Naive B cell (primary cell): ENCODE measurements around the gene SIAH3. TPM values are rescaled to one million over a fixed set of nuclear protein-coding genes. Genes with fewer than 3 reads are reported as not detected.
A peak's percentile ranks its signal among the peaks of the same experiment; 100 is the strongest.

Source experiments
- ATAC-seq, 2 donors: fragments of 150-1000 bp; cut with Tn5 transposase; 2 replicates each; pipeline ENCODE4 v1.10.0; 2021; ENCODE audit warnings: low read depth in 2 of 2, mild to moderate bottlenecking in 2 of 2, moderate library complexity in 2 of 2
- DNase-seq: peaks from one replicate; pipeline ENCODE4 v3.0.0; 2022
- H3K27ac Mint-ChIP-seq, 6 donors: one replicate each; pipeline ENCODE4 v1.8.0; 2020 to 2022; ENCODE audit warnings: mild to moderate bottlenecking in 6 of 6, mixed read lengths in 6 of 6, moderate library complexity in 5 of 6, inconsistent platforms in 2 of 6
- H3K27me3 Mint-ChIP-seq, 3 donors: one replicate each; pipeline ENCODE4 v1.8.0; 2021 to 2022; ENCODE audit warnings: mixed read lengths in 3 of 3, mild to moderate bottlenecking in 1 of 3
- H3K36me3 Mint-ChIP-seq, 2 donors: one replicate each; pipeline ENCODE4 v1.8.0; 2020 to 2022; ENCODE audit warnings: mixed read lengths in 2 of 2, inconsistent platforms in 1 of 2, mild to moderate bottlenecking in 1 of 2
- H3K4me1 Mint-ChIP-seq, 3 donors: one replicate each; pipeline ENCODE4 v1.8.0; 2020 to 2022; ENCODE audit warnings: mixed read lengths in 3 of 3, inconsistent platforms in 1 of 3, mild to moderate bottlenecking in 1 of 3, moderate library complexity in 1 of 3
- H3K4me3 Mint-ChIP-seq, 8 donors: one replicate each; pipeline ENCODE4 v1.8.0; 2020 to 2022; ENCODE audit warnings: mild to moderate bottlenecking in 8 of 8, mixed read lengths in 8 of 8, moderate library complexity in 8 of 8, inconsistent platforms in 2 of 8
- H3K9me3 Mint-ChIP-seq, 7 donors: one replicate each; pipeline ENCODE4 v1.8.0; 2020 to 2022; ENCODE audit warnings: mixed read lengths in 7 of 7, mild to moderate bottlenecking in 5 of 7, inconsistent platforms in 2 of 7, moderate library complexity in 1 of 7
- polyA plus RNA-seq, 6 donors: library from polyadenylated mRNA; unstranded; fragments of 300-500 nt; fragmentation: Illumina TruSeq; gene quantifications; one replicate each; pipeline ENCODE4 v1.2.3, GENCODE V29; 2021; ENCODE audit warnings: low read depth in 6 of 6

SIAH3 gene
- polyA plus RNA-seq, 6 donors from 2014 or later = not detected

- peaks cover 0 to 2% of the 10 kb centered on the region in 2 donors for H3K36me3 Mint-ChIP-seq
- peaks cover under 1 to 6% (median 2%) of the 10 kb centered on the region in 7 donors for H3K9me3 Mint-ChIP-seq
- H3K27me3 Mint-ChIP-seq = peaks cover 3 to 8% (median 5%) of the 10 kb centered on the region in 3 donors
- no peak for DNase-seq
- ATAC-seq = no peak
- no peaks in the 10 kb centered on the region for H3K4me1 Mint-ChIP-seq
- H3K4me3 Mint-ChIP-seq = no peak overlapping the region
- no peak overlapping the region for H3K27ac Mint-ChIP-seq
These were observed 99.0 kb downstream of the SIAH3 start for GRCh38 chr13:45752510-45752909.

GRCh38 chr13:45751885-45752284, 99.7 kb downstream of the SIAH3 start:
- H3K27ac Mint-ChIP-seq = no peak overlapping the region
- no peaks in the 10 kb centered on the region for H3K4me1 Mint-ChIP-seq
- H3K36me3 Mint-ChIP-seq = no peaks in the 10 kb centered on the region
- DNase-seq = no peak
- no peak for ATAC-seq
- H3K9me3 Mint-ChIP-seq = no peaks in the 10 kb centered on the region
- peaks cover 3 to 8% (median 5%) of the 10 kb centered on the region in 3 donors for H3K27me3 Mint-ChIP-seq
- H3K4me3 Mint-ChIP-seq = no peak overlapping the region

- no peak overlapping the region for H3K4me3 Mint-ChIP-seq
- H3K9me3 Mint-ChIP-seq = no peaks in the 10 kb centered on the region
- H3K27me3 Mint-ChIP-seq = peaks cover 3 to 8% (median 5%) of the 10 kb centered on the region in 3 donors
- ATAC-seq = no peak
- no peak overlapping the region for H3K27ac Mint-ChIP-seq
- H3K4me1 Mint-ChIP-seq = no peaks in the 10 kb centered on the region
- DNase-seq = no peak
- no peaks in the 10 kb centered on the region for H3K36me3 Mint-ChIP-seq
These were observed 101.0 kb downstream of the SIAH3 start for GRCh38 chr13:45750566-45750965.

GRCh38 chr13:45748941-45749759, 102.4 kb downstream of the SIAH3 start:
- no peak for DNase-seq
- H3K4me3 Mint-ChIP-seq = no peak overlapping the region
- peaks cover 0 to 2% (median 0%) of the 10 kb centered on the region in 7 donors for H3K9me3 Mint-ChIP-seq
- no peak for ATAC-seq
- peak overlapping the region in 1 of 6 donors; percentile 50 for H3K27ac Mint-ChIP-seq
- no peaks in the 10 kb centered on the region for H3K36me3 Mint-ChIP-seq
- H3K27me3 Mint-ChIP-seq = peaks cover 3 to 8% (median 5%) of the 10 kb centered on the region in 3 donors
- H3K4me1 Mint-ChIP-seq = no peaks in the 10 kb centered on the region

GRCh38 chr13:45747071-45747470, 104.5 kb downstream of the SIAH3 start:
- Mint-ChIP-seq H3K4me3 (no peak overlapping the region), H3K4me1 (no peaks in the 10 kb centered on the region), H3K36me3 (no peaks in the 10 kb centered on the region), H3K27me3 (peaks cover 3 to 20% (median 5%) of the 10 kb centered on the region in 3 donors), H3K9me3 (peaks cover 0 to 2% (median 0%) of the 10 kb centered on the region in 7 donors), H3K27ac (no peak overlapping the region)
- DNase-seq (no peak), ATAC-seq (no peak)

GRCh38 chr13:45744979-45745378, 106.6 kb downstream of the SIAH3 start:
- peaks cover 0 to 2% (median 0%) of the 10 kb centered on the region in 7 donors for H3K9me3 Mint-ChIP-seq
- H3K27ac Mint-ChIP-seq = no peak overlapping the region
- no peak overlapping the region for H3K4me3 Mint-ChIP-seq
- no peak for DNase-seq
- peaks cover 0 to 20% (median 5%) of the 10 kb centered on the region in 3 donors for H3K27me3 Mint-ChIP-seq
- ATAC-seq = no peak
- no peaks in the 10 kb centered on the region for H3K4me1 Mint-ChIP-seq
- no peaks in the 10 kb centered on the region for H3K36me3 Mint-ChIP-seq

DNA sequence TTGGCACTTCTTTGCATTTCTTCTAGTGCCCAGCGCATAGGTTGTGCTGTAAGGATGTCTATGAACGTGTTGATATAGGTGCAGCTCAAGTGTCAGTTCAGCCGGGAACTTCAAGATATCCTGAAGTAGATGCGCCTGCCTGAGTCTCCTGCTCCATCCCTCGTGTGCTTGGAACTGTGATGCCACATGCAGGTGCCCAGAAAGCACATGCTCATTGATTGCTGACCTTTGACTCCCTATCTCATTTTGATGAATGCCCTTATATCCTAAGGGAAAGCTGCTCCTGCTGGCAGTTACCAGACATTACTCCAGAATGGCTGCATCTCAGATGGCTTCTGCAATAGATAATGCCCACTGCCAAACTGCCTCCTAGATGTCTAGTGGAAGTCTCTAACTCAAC, 108.6 kb downstream of the SIAH3 start:
- H3K4me1 Mint-ChIP-seq = no peaks in the 10 kb centered on the region
- ATAC-seq (no peak), DNase-seq (no peak)
- peaks cover 0 to 12% (median 0%) of the 10 kb centered on the region in 3 donors for H3K27me3 Mint-ChIP-seq
- H3K9me3 Mint-ChIP-seq = peaks cover 0 to 2% (median 0%) of the 10 kb centered on the region in 7 donors
- H3K4me3 Mint-ChIP-seq = no peak overlapping the region
- H3K27ac Mint-ChIP-seq = no peak overlapping the region
- H3K36me3 Mint-ChIP-seq = no peaks in the 10 kb centered on the region

DNA sequence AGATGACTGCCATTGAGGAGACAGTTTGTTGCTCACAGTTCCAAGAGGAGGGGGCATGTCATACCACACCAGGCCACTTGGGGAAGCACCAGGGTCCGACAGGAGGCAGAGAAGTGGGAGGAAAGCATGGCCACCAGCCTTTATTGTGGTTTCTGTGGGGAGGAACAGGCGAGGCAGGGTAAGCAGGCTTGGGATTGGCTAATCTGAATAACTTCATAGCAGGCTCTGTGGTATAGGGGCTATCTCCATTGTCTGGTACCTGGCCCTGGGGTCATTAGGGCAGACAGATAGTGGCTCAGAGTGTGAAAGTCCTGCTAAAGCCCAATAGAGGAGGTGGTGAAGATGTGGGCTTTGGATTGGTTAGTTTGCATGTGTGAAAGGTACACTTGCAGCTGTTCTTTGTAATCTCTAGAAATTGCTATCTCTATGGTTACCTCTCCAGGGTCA, 114.0 kb downstream of the SIAH3 start:
- Mint-ChIP-seq H3K4me3 (no peak overlapping the region), H3K27me3 (peaks cover 3 to 18% (median 6%) of the 10 kb centered on the region in 3 donors), H3K4me1 (no peaks in the 10 kb centered on the region), H3K36me3 (no peaks in the 10 kb centered on the region), H3K27ac (no peak overlapping the region), H3K9me3 (peaks cover 0 to 5% (median 2%) of the 10 kb centered on the region in 7 donors)
- DNase-seq (no peak), ATAC-seq (no peak)

DNA sequence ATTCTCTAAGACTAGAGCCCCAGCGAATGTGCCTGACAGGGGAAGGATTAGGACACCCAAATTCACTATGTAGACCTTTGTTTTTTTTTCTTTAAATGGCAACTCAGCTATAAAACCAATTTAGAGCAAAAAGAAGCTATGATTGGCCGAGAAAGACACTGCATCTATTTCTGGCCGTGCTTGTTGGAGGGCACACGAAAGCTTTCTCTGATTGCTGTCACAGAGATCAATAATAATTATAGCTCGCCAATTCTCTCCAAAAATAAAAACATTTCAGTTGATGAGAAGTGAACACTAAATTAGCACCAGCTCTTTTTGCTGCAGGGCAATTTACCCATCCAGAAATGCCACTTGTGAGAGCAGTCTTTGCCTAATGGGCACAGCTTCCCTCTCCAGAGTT, 118.2 kb downstream of the SIAH3 start:
- no peak for DNase-seq
- Mint-ChIP-seq H3K9me3 (peaks cover 0 to 5% (median 2%) of the 10 kb centered on the region in 7 donors), H3K4me3 (no peak overlapping the region), H3K27ac (no peak overlapping the region), H3K36me3 (no peaks in the 10 kb centered on the region), H3K27me3 (peaks cover 3 to 31% (median 18%) of the 10 kb centered on the region in 3 donors), H3K4me1 (no peaks in the 10 kb centered on the region)
- ATAC-seq = no peak

DNA sequence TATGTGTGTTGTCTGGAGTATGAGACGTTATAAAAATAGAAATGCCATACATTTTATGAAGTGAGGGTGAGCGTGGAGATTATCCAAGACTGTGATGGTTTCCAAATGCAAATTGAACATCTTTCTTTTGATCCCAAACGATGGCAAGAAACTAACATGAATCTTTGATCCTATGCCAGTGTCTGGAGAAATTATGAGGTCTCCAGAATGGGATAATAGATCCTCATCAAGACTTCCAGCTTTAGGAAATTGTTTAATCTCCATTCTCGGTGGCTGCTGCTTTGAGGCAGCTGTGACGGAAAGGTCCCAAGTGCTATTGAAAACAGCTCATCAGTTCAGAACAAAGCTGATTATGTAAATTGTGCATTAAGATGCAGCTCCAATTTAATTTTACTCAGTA, 118.6 kb downstream of the SIAH3 start:
- Mint-ChIP-seq H3K4me3 (no peak overlapping the region), H3K4me1 (no peaks in the 10 kb centered on the region), H3K9me3 (peaks cover 0 to 5% (median 2%) of the 10 kb centered on the region in 7 donors), H3K27ac (no peak overlapping the region), H3K27me3 (peaks cover 3 to 31% (median 20%) of the 10 kb centered on the region in 3 donors), H3K36me3 (no peaks in the 10 kb centered on the region)
- DNase-seq (no peak), ATAC-seq (no peak)

DNA sequence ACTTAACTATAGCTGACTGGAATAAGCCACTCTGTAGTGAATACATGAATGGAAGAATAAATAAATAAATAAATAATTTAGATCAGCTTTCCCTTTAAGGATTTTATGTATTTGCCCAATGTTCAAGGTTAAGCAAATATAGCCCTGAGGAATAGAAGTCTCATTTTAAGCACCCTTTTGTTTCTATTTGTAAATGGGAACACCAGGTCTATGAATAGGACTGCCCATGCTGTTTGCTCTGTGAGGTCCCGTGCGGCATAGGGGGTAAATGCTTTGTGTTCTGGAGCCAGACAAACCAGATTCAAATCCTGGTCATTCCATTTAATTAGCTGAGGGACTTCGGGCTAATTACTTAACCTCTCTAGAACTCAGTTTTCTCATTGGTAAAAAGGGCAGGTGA, 120.1 kb downstream of the SIAH3 start:
- Mint-ChIP-seq H3K36me3 (no peaks in the 10 kb centered on the region), H3K27ac (peak overlapping the region in 1 of 6 donors; percentile 8), H3K4me1 (no peaks in the 10 kb centered on the region), H3K4me3 (no peak overlapping the region), H3K27me3 (peaks cover under 1 to 31% (median 23%) of the 10 kb centered on the region in 3 donors), H3K9me3 (peaks cover 0 to 4% (median 2%) of the 10 kb centered on the region in 7 donors)
- ATAC-seq (no peak), DNase-seq (no peak)

DNA sequence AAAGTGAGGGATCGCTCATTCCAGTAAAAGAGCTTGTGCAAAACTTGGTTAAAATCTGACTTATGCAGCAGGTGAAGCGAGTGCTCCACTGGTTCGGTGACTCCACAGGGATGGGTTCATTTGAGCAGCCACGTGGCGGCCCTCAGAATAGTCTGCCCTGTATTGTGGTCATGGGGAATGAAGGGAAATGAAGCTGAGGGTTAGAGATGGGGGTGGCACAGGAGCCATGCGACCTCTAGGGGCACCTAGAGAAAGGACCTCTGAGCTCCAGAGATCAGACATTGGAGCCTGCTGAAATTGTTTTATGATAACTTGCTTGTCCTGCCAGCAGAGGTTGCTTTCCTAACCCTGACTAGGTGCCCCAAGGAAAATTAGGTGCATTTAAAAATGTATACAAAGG, 122.8 kb downstream of the SIAH3 start:
- Mint-ChIP-seq H3K27me3 (peaks cover 0 to 20% (median 17%) of the 10 kb centered on the region in 3 donors), H3K4me1 (no peaks in the 10 kb centered on the region), H3K9me3 (no peaks in the 10 kb centered on the region), H3K4me3 (no peak overlapping the region), H3K27ac (peak overlapping the region in 1 of 6 donors; percentile 16), H3K36me3 (no peaks in the 10 kb centered on the region)
- ATAC-seq (no peak), DNase-seq (no peak)
